GM18505 (cell line): Measurements from ENCODE around the gene KLK15.

ENCODE experiments used
- ATAC-seq: cut with Tn5 transposase; IDR thresholded peaks from one replicate; pipeline ENCODE4 v1.9.1; 2021; ENCODE audit not compliant: unreplicated experiment
- POLR2A ChIP-seq: IDR thresholded peaks from 4 replicates; pipeline ENCODE4 v1.6.1; 2011; ENCODE audit warnings: borderline replicate concordance; ENCODE audit not compliant: insufficient read depth, insufficient read length; ENCODE audit errors: extremely low read depth

Gene KLK15

GRCh38 chr19:50836543-50837195, 3.3 kb upstream of the KLK15 start:
- ATAC-seq = no peak
- TF ChIP-seq POLR2A = no peak

GRCh38 chr19:50835785-50836542, 2.6 kb upstream of the KLK15 start:
- peak; percentile 78 for ATAC-seq
- TF ChIP-seq POLR2A = peak; percentile 85

GRCh38 chr19:50835103-50835784, 1.9 kb upstream of the KLK15 start:
- TF ChIP-seq POLR2A = no peak
- ATAC-seq = peak; percentile 18

- no peak for TF ChIP-seq POLR2A
- ATAC-seq = no peak
Measured at GRCh38 chr19:50833802-50834167, 411 bp upstream of the KLK15 start.

- TF ChIP-seq POLR2A = no peak
- ATAC-seq = no peak
Measured at GRCh38 chr19:50832666-50833065, 708 bp downstream of the KLK15 start.

- TF ChIP-seq POLR2A = no peak
- ATAC-seq = no peak
Measured at GRCh38 chr19:50831026-50831396, 2.4 kb downstream of the KLK15 start.

- no peak for ATAC-seq
- no peak for TF ChIP-seq POLR2A
Measured at GRCh38 chr19:50830266-50831025, 2.9 kb downstream of the KLK15 start.

GRCh38 chr19:50829801-50830200, 3.6 kb downstream of the KLK15 start:
- ATAC-seq = no peak

GRCh38 chr19:50827476-50827875, 5.9 kb downstream of the KLK15 start:
- no peak for TF ChIP-seq POLR2A
- ATAC-seq = no peak

More at GRCh38 chr19:50829801-50830200, 3.6 kb downstream of the KLK15 start:
- no peak for TF ChIP-seq POLR2A

- no peak for TF ChIP-seq POLR2A
- no peak for ATAC-seq
Measured at GRCh38 chr19:50826492-50827240, 6.7 kb downstream of the KLK15 start.

GRCh38 chr19:50823389-50824042, 9.9 kb downstream of the KLK15 start, which contains the start of gene KLK1:
TSS of gene KLK1 (minus strand) at chr19:50823787. CDS start at chr19:50823748, 39 bp downstream.
- no peak for ATAC-seq
- TF ChIP-seq POLR2A = no peak

GRCh38 chr19:50822661-50823208, 10.6 kb downstream of the KLK15 start:
- TF ChIP-seq POLR2A = no peak
- no peak for ATAC-seq
